H1 (cell line): Measurements from ENCODE around the gene TNNT3. TPM values are rescaled to one million over a fixed set of nuclear protein-coding genes. Genes with fewer than 3 reads are reported as not detected.

ENCODE experiments used
- CTCF ChIA-PET: fragments of 300-600 bp; sonication (Branson Sonifier 250); formaldehyde crosslinking; loops from one replicate; lab custom pipeline; 2021; ENCODE audit not compliant: partially characterized antibody; lab: Charles Lee
- POLR2A ChIA-PET: fragments of 300-600 bp; sonication (Branson Sonifier 250); formaldehyde crosslinking; loops from one replicate; lab custom pipeline; 2021; ENCODE audit warnings: inconsistent platforms; ENCODE audit not compliant: partially characterized antibody; lab: Charles Lee
- DNase-seq, 2 experiments: peaks; one replicate each; pipeline versions ENCODE4 v3.0.0 to v3.0.0-alpha.2; 2010 to 2022; ENCODE audit warnings: low spot score in 2 of 2, low read depth in 1 of 2, mixed read lengths in 1 of 2
- FAIRE-seq: peaks from 2 replicates; lab custom pipeline; 2011; peaks lifted over from hg19 to GRCh38; lab: Jason Lieb, UNC
- H2AFZ ChIP-seq: 2 replicates; pipeline ENCODE4 v1.8.1; 2012; ENCODE audit warnings: low read length, inconsistent platforms
- H2AK5ac ChIP-seq: 2 replicates; pipeline ENCODE4 v1.6.1; 2013; ENCODE audit warnings: low read depth, low read length
- H2BK120ac ChIP-seq: replicated peaks from 2 replicates; pipeline ENCODE3; 2013; ENCODE audit warnings: low read depth, low read length, inconsistent platforms
- H2BK12ac ChIP-seq: 2 replicates; pipeline ENCODE4 v1.6.1; 2013; ENCODE audit warnings: low read depth, low read length
- H2BK15ac ChIP-seq: 2 replicates; pipeline ENCODE4 v1.6.1; 2013; ENCODE audit warnings: low read length
- H2BK20ac ChIP-seq: 2 replicates; pipeline ENCODE4 v1.6.1; 2013; ENCODE audit warnings: low read length
- H2BK5ac ChIP-seq: 2 replicates; pipeline ENCODE4 v1.6.1; 2013; ENCODE audit warnings: low read depth, low read length
- H3K14ac ChIP-seq: 2 replicates; pipeline ENCODE4 v1.6.1; 2013; ENCODE audit warnings: inconsistent platforms; ENCODE audit not compliant: insufficient read length
- H3K18ac ChIP-seq: 2 replicates; pipeline ENCODE4 v1.6.1; 2013; ENCODE audit warnings: low read length; ENCODE audit errors: extremely low read depth
- H3K23ac ChIP-seq: 2 replicates; pipeline ENCODE4 v1.6.1; 2013; ENCODE audit warnings: inconsistent platforms; ENCODE audit not compliant: insufficient read length
- H3K23me2 ChIP-seq: 2 replicates; pipeline ENCODE4 v1.6.1; 2013; ENCODE audit warnings: low read depth, low read length
- H3K27ac ChIP-seq: 2 replicates; pipeline ENCODE4 v1.6.1; 2011; ENCODE audit warnings: low read depth, low read length, inconsistent platforms
- H3K27me3 ChIP-seq, 4 experiments: replicated peaks in 1 of 4; 1 replicate in 1 of 4; 2 replicates in 3 of 4; pipeline versions ENCODE4 v1.6.1 to v1.8.1; 2011 to 2013; ENCODE audit warnings: low read length in 3 of 4, mild to moderate bottlenecking in 3 of 4, inconsistent platforms in 2 of 4, mixed read lengths in 2 of 4, moderate library complexity in 1 of 4; ENCODE audit not compliant: control insufficient read depth in 3 of 4, insufficient read depth in 3 of 4; ENCODE audit errors: extremely low read depth in 1 of 4
- H3K36me3 ChIP-seq, 4 experiments: 2 replicates each; pipeline versions ENCODE4 v1.6.1 to v1.8.1; 2011 to 2013; ENCODE audit warnings: mild to moderate bottlenecking in 4 of 4, low read length in 3 of 4, moderate library complexity in 2 of 4, control low read depth in 1 of 4, inconsistent platforms in 1 of 4; ENCODE audit not compliant: insufficient read depth in 4 of 4, control insufficient read depth in 2 of 4
- H3K4ac ChIP-seq: replicated peaks from 2 replicates; pipeline ENCODE3; 2013; ENCODE audit warnings: low read length, low read depth, mixed read lengths, inconsistent platforms; ENCODE audit not compliant: insufficient read length
- H3K4me1 ChIP-seq, 4 experiments: replicated peaks in 1 of 4; 1 replicate in 1 of 4; 2 replicates in 3 of 4; pipeline versions ENCODE4 v1.6.1 to v1.8.1; 2011 to 2013; ENCODE audit warnings: low read length in 3 of 4, inconsistent platforms in 2 of 4, mixed read lengths in 1 of 4; ENCODE audit not compliant: insufficient read depth in 4 of 4, control insufficient read depth in 3 of 4
- H3K4me2 ChIP-seq, 2 experiments: 2 replicates each; pipeline versions ENCODE4 v1.6.1 to v1.8.1; 2011 to 2013; ENCODE audit warnings: low read depth in 2 of 2, low read length in 2 of 2, control low read depth in 1 of 2, inconsistent platforms in 1 of 2, mild to moderate bottlenecking in 1 of 2; ENCODE audit not compliant: insufficient read depth in 1 of 2
- H3K4me3 ChIP-seq, 4 experiments: fragments of 200-600, 300-600 bp in 1 of 4; sonication (generic), shearing (Covaris generic), sonication (Bioruptor Twin) in 1 of 4; 2 replicates each; pipeline versions ENCODE4 v1.5.1 to v1.8.1; 2011 to 2016; ENCODE audit warnings: low read length in 4 of 4, low read depth in 3 of 4, control low read depth in 2 of 4, inconsistent platforms in 2 of 4, mild to moderate bottlenecking in 2 of 4, mixed read lengths in 1 of 4, moderate library complexity in 1 of 4; ENCODE audit not compliant: insufficient read depth in 2 of 4; ENCODE audit errors: extremely low read depth in 1 of 4
- H3K56ac ChIP-seq: replicated peaks from 2 replicates; pipeline ENCODE3; 2013; ENCODE audit warnings: low read depth, mild to moderate bottlenecking, mixed read lengths, low read length, inconsistent platforms; ENCODE audit not compliant: insufficient read length
- H3K79me1 ChIP-seq: 2 replicates; pipeline ENCODE4 v1.6.1; 2013; ENCODE audit warnings: low read depth, low read length, control low read depth
- H3K79me2 ChIP-seq, 2 experiments: 2 replicates each; pipeline versions ENCODE4 v1.6.1 to v1.8.1; 2012 to 2013; ENCODE audit warnings: low read length in 2 of 2, mild to moderate bottlenecking in 2 of 2, inconsistent platforms in 1 of 2; ENCODE audit not compliant: insufficient read depth in 2 of 2, control insufficient read depth in 1 of 2
- H3K9ac ChIP-seq, 4 experiments: replicated peaks in 1 of 4; 1 replicate in 1 of 4; 2 replicates in 3 of 4; pipeline versions ENCODE4 v1.6.1 to v1.8.1; 2011 to 2013; ENCODE audit warnings: low read depth in 3 of 4, low read length in 3 of 4, control low read depth in 2 of 4, mild to moderate bottlenecking in 2 of 4, moderate library complexity in 2 of 4, inconsistent platforms in 1 of 4; ENCODE audit errors: extremely low read depth in 1 of 4
- H3K9me3 ChIP-seq, 2 experiments: 2 replicates each; pipeline versions ENCODE4 v1.6.1 to v1.8.1; 2012 to 2013; ENCODE audit warnings: mild to moderate bottlenecking in 2 of 2, moderate library complexity in 2 of 2, control low read depth in 1 of 2, inconsistent platforms in 1 of 2, low read depth in 1 of 2, low read length in 1 of 2, mixed read lengths in 1 of 2; ENCODE audit not compliant: insufficient read depth in 2 of 2
- H4K20me1 ChIP-seq, 2 experiments: replicated peaks in 1 of 2; 2 replicates each; pipeline versions ENCODE3 to v1.8.1; 2011 to 2013; ENCODE audit warnings: inconsistent platforms in 2 of 2, low read length in 2 of 2, mild to moderate bottlenecking in 1 of 2; ENCODE audit not compliant: insufficient read depth in 2 of 2, control insufficient read depth in 1 of 2
- H4K5ac ChIP-seq: 2 replicates; pipeline ENCODE4 v1.6.1; 2013; ENCODE audit warnings: low read length, low read depth, mixed read lengths, inconsistent platforms; ENCODE audit not compliant: insufficient read length
- H4K8ac ChIP-seq: 2 replicates; pipeline ENCODE4 v1.8.0; 2013; ENCODE audit warnings: mild to moderate bottlenecking, moderate library complexity, low read length, inconsistent platforms; ENCODE audit not compliant: insufficient read depth; ENCODE audit errors: extremely low read depth
- H4K91ac ChIP-seq: replicated peaks from 2 replicates; pipeline ENCODE3; 2013; ENCODE audit warnings: low read length, mixed read lengths, inconsistent platforms; ENCODE audit not compliant: insufficient read length
- BACH1 ChIP-seq: IDR thresholded peaks from 2 replicates; pipeline ENCODE4 v1.6.1; 2012; ENCODE audit warnings: low read length, improper control_type of control experiment
- CTBP2 ChIP-seq: IDR thresholded peaks from 2 replicates; pipeline ENCODE4 v1.7.0; 2011; ENCODE audit warnings: borderline replicate concordance, mild to moderate bottlenecking, moderate library complexity, mixed read lengths, low read length; ENCODE audit not compliant: insufficient read depth, insufficient read length
- YY1 ChIP-seq: IDR thresholded peaks from 2 replicates; pipeline ENCODE4 v1.6.1; 2011; ENCODE audit warnings: low read depth, mild to moderate bottlenecking, low read length
- WGBS, 2 experiments: shearing (Covaris generic) in 1 of 2; methylation state at CpG; one replicate each; pipeline versions ENCODE4 v1.1.6 to v1.1.7; 2013 to 2015; ENCODE audit warnings: low lambda C conversion rate in 2 of 2, mixed read lengths in 2 of 2, inconsistent platforms in 1 of 2, low coverage in 1 of 2, missing lambda C conversion rate in 1 of 2; ENCODE audit not compliant: insufficient replicate concordance in 2 of 2, insufficient coverage in 1 of 2, insufficient read length in 1 of 2; ENCODE audit errors: extremely low coverage in 1 of 2, missing lambda C conversion rate in 1 of 2; 5-methylcytosine and 5-hydroxymethylcytosine counted together
- polyA plus RNA-seq, 7 experiments: library from polyadenylated mRNA; depleted of rRNA in 3 of 7; stranded (reverse) in 5 of 7; unstranded in 2 of 7; fragments of >200 nt in 5 of 7; fragments of 200-250 nt in 2 of 7; gene quantifications; 1 replicate in 5 of 7; 2 replicates in 1 of 7; 4 replicates in 1 of 7; pipeline versions ENCODE4 v1.2.1 to v1.2.3, GENCODE V29; 2011 to 2013; ENCODE audit warnings: missing spikeins in 2 of 7, mixed read lengths in 2 of 7
- total RNA-seq: library from RNA; stranded (reverse); fragmentation: NEBNext Ultra II Directional; extraction: Animal tissue kit (Norgen Biotek cat#: 25700); gene quantifications from 2 replicates; pipeline ENCODE4 v1.2.1, GENCODE V29; 2021
- TF ChIP-seq, protein P1 (sequence below), 3 experiments: IDR thresholded peaks; 1 replicate in 2 of 3; 2 replicates in 1 of 3; pipeline versions ENCODE4 v1.5.1 to v1.6.1; 2011; ENCODE audit warnings: low read length in 3 of 3, mild to moderate bottlenecking in 3 of 3, inconsistent platforms in 2 of 3, low read depth in 1 of 3, moderate library complexity in 1 of 3; ENCODE audit not compliant: insufficient read depth in 1 of 3; ENCODE audit errors: control extremely low read depth in 1 of 3

Gene TNNT3
- total and polyA plus RNA-seq, 2 of the 8 experiments (the other 6 are each of a cell fraction or from before 2014, with no cell fraction given): not detected

DNA sequence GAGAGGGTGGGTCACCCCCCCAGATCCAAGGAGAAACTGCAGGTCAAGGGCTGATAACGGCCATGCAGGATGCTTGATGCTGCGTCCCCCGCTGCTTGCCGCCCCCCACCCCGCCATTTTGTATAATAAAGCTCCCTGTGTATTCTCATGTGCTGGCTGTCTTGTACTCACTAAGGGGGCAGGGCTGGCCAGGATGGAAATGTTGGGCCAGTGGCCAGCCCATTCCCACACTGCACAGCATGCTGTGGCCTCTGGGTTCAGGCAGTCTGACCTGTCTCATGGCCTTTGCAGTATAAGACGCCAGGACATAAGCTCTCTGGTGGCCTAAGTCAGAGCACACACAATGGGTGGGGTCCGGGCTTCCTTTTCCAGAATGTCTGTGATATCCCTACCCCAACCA lies 27.4 kb upstream of the TNNT3 start:
- H2BK12ac ChIP-seq: no peak overlapping the region
- no peak overlapping the region for H2BK5ac ChIP-seq
- no peaks in the 10 kb centered on the region for H3K4me1 ChIP-seq
- no peak overlapping the region for H3K27ac ChIP-seq
- no peaks in the 10 kb centered on the region for H3K79me1 ChIP-seq
- H3K9ac ChIP-seq: no peak overlapping the region
- no peak overlapping the region for H3K18ac ChIP-seq
- H4K5ac ChIP-seq: no peak overlapping the region
- no peak overlapping the region for H2BK20ac ChIP-seq
- H2BK120ac ChIP-seq: no peak overlapping the region
- H4K8ac ChIP-seq: no peak overlapping the region; the same call in 1 of the 2 replicates
- H4K91ac ChIP-seq: no peak overlapping the region
- H3K79me2 ChIP-seq: no peaks in the 10 kb centered on the region
- no peaks in the 10 kb centered on the region; a peak in 1 of 7 replicates for H3K27me3 ChIP-seq
- no peak overlapping the region for H3K4me3 ChIP-seq
- H3K23ac ChIP-seq: no peak overlapping the region
- peaks cover 15% of the 10 kb centered on the region; the same call in 1 of the 2 replicates for H3K23me2 ChIP-seq
- H2BK15ac ChIP-seq: no peak overlapping the region
- H3K56ac ChIP-seq: no peak overlapping the region
- CTCF ChIA-PET: interaction anchor here (0.6 to 3.0 kb wide), 7 partner anchors 10 to 498 kb away, joined by 3 to 36 read pairs (median 11); partner anchors contain the start of gene TNNT3
- FAIRE-seq: no peak
- H3K14ac ChIP-seq: no peak overlapping the region
- no peak overlapping the region for H3K4me2 ChIP-seq
- 93% methylated on average over 6 of the region's 7 CpGs; no CpG with 5 or more reads in 1 of the 2 experiments for WGBS, 2 experiments
- no peaks in the 10 kb centered on the region for H3K36me3 ChIP-seq
- peaks cover 0 to 4% of the 10 kb centered on the region in 2 experiments for H4K20me1 ChIP-seq
- no peak overlapping the region for H3K4ac ChIP-seq
- POLR2A ChIA-PET: no interaction called here
- H2AFZ ChIP-seq: no peak overlapping the region
- DNase-seq: no peak
- no peak overlapping the region for H2AK5ac ChIP-seq
- no peaks in the 10 kb centered on the region for H3K9me3 ChIP-seq
- no peak for TF ChIP-seq CTBP2
- TF ChIP-seq, protein P1, sequence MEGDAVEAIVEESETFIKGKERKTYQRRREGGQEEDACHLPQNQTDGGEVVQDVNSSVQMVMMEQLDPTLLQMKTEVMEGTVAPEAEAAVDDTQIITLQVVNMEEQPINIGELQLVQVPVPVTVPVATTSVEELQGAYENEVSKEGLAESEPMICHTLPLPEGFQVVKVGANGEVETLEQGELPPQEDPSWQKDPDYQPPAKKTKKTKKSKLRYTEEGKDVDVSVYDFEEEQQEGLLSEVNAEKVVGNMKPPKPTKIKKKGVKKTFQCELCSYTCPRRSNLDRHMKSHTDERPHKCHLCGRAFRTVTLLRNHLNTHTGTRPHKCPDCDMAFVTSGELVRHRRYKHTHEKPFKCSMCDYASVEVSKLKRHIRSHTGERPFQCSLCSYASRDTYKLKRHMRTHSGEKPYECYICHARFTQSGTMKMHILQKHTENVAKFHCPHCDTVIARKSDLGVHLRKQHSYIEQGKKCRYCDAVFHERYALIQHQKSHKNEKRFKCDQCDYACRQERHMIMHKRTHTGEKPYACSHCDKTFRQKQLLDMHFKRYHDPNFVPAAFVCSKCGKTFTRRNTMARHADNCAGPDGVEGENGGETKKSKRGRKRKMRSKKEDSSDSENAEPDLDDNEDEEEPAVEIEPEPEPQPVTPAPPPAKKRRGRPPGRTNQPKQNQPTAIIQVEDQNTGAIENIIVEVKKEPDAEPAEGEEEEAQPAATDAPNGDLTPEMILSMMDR (IDR thresholded peaks at IDR 0.05; ENCODE audit: control extremely low read depth in 1 of 3, insufficient read depth in 1 of 3, low read depth in 1 of 3, low read length in 3 of 3): no peak
- no peak for TF ChIP-seq BACH1
- no peak for TF ChIP-seq YY1
